Spinal cord (tissue), 10 donors: ENCODE measurements around the gene SCMH1. TPM values are rescaled to one million over a fixed set of nuclear protein-coding genes. Genes with fewer than 3 reads are reported as not detected.

Experiments
- DNase-seq, 6 donors: peaks; one replicate each; pipeline versions ENCODE4 v3.0.0 to v3.0.0-alpha.2; 2013 to 2015; ENCODE audit warnings: low spot score in 6 of 6, low read depth in 4 of 6
- H3K27ac ChIP-seq: one replicate; pipeline ENCODE4 v1.5.1; 2013; ENCODE audit warnings: low read depth, low read length, control low read depth
- H3K27me3 ChIP-seq: one replicate; pipeline ENCODE4 v1.6.1; 2013; ENCODE audit warnings: low read length; ENCODE audit not compliant: control insufficient read depth, insufficient read depth
- H3K36me3 ChIP-seq: one replicate; pipeline ENCODE4 v1.6.1; 2013; ENCODE audit warnings: low read length; ENCODE audit not compliant: control insufficient read depth, insufficient read depth
- H3K4me1 ChIP-seq: one replicate; pipeline ENCODE4 v1.6.1; 2013; ENCODE audit warnings: low read length; ENCODE audit not compliant: control insufficient read depth, insufficient read depth
- H3K4me3 ChIP-seq: one replicate; pipeline ENCODE4 v1.5.1; 2013; ENCODE audit warnings: low read depth, low read length, control low read depth
- H3K9me3 ChIP-seq: one replicate; pipeline ENCODE4 v1.6.1; 2013; ENCODE audit warnings: low read length; ENCODE audit not compliant: control insufficient read depth, insufficient read depth
- WGBS: methylation state at CpG from one replicate; pipeline ENCODE4 v1.1.5; 2013; ENCODE audit warnings: missing lambda C conversion rate; ENCODE audit not compliant: insufficient coverage; 5-methylcytosine and 5-hydroxymethylcytosine counted together
- polyA plus RNA-seq, 2 donors: library from polyadenylated mRNA; unstranded; fragments of 120-200 nt; gene quantifications; one replicate each; pipeline ENCODE4 v1.2.1, GENCODE V29; 2013; ENCODE audit not compliant: insufficient read length in 2 of 2
- total RNA-seq, 2 donors: library from RNA; depleted of rRNA in 1 of 2; stranded (reverse); fragments of 120-200 nt in 1 of 2; fragments of >200 nt in 1 of 2; gene quantifications; one replicate each; pipeline versions ENCODE4 v1.2.3 to v1.2.4, GENCODE V29; 2013 to 2014
- donor health status: healthy.

The SCMH1 gene
- total and polyA plus RNA-seq, 4 donors, result 30.9 to 58.2 (median 43.2) TPM

DNA sequence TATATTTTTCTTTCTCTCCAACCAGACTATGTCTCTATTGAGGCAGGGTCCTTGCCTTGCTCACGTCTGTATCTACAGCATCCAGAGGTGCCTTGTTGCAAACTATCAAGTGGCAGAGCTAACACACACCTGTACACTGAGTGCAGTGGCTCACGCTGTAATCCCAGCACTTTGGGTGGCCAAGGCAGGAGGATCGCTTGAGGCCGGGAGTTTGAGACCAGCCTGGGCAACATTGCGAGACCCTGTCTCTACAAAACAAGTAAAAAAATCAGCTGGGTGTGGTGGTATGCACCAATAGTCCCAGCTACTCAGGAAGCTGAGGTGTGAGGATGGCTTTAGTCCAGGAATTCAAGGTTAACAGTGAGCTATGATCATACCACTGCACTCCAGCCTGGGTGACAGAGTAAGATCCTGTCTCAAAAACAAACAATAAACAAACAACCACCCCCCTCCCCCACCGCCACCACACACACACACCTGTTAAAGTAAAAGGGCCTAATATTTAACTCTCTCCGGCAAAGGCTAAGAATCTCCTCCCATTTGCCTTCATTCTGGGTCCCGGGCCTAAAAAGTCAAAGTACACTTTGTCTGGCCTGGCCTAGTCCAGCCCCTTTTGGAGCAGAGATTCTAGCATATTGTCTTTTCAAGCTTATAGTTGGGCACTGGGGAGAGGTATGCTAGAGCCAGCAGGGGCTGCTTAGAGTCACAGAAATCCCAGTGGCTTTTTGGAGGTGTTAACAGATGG lies 211.1 kb downstream of the SCMH1 start:
- Histone ChIP-seq H3K36me3 (peaks cover 61% of the 10 kb centered on the region), H3K4me3 (no peak overlapping the region), H3K27ac (no peak overlapping the region), H3K4me1 (no peaks in the 10 kb centered on the region), H3K9me3 (no peaks in the 10 kb centered on the region), H3K27me3 (no peaks in the 10 kb centered on the region)
- WGBS, result 95% methylated on average over 8 of the region's 8 CpGs
- DNase-seq, result no peak

DNA sequence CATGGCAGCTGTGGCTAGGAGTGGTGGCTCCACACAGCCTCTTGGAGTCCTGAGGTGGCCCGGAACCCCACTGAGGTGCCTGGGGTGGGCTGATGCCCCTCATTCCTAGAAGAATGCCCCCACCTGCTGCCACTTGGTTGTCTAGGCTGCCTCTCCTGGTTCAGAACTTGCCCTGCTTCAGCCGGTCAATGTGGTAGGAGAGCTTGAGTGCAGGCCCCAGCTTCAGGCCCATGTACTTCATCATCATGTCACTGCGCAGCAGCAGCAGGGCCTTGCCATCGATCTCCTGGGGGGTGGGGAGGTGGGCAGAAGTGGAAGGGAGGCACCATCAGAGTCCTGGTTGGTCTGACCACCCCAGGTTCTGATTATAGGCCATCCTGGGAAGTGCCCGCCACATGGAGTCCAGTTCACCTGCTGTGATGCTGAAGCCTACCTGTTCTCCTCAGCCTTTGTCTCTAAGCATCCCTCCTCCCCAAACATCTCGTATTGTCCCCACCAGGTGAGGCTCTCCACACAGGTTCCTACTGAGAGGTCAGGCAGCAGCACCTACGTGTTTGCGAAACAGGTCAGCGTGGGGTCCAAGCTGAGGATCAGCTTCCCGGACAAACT lies 214.0 kb downstream of the SCMH1 start:
- Histone ChIP-seq H3K9me3 (no peaks in the 10 kb centered on the region), H3K27me3 (no peaks in the 10 kb centered on the region), H3K27ac (no peak overlapping the region), H3K36me3 (peaks cover 74% of the 10 kb centered on the region), H3K4me1 (no peaks in the 10 kb centered on the region), H3K4me3 (no peak overlapping the region)
- 100% methylated on average over 8 of the region's 10 CpGs for WGBS
- DNase-seq, result no peak

DNA sequence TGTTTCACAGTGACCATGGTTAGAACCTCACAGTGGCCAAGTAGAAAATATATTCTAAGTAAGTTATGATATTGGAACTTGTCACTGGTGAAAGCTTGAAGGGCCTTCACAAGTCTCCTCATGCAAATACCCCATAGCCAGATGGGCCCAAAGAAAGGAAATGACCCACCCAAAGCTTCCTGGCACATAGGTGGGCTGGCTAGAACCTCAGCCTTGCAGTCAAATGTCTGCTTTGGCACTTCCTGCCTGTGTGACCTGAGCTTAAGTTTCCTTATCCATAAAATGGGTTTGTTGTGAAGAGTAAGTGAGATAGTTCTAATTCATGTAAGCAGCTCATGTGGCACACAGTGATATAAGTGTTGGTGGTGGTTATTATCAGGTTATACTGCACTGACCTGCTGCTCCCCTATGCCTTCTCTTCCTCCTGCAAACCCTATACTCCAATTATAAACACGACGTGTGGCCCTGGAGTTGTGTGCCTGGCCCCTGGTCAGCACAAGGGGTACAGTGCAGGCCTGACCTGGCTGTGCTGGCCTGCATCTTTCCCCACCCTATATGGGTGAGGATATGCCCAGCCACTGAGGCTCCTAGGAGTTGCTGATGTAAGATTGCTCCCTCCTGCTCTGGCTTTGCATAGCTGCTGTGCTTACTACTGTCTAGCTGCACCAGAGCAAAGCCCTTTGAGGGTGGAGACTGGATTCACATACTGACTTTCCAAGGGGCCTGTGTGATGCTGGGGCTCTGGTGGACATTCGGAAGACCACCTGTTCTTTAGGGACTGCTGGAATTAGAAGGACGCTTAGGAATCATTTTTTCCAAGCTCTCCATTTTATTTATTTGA lies 215.9 kb downstream of the SCMH1 start:
- no peaks in the 10 kb centered on the region for H3K9me3 ChIP-seq
- 100% methylated on average over 4 of the region's 4 CpGs for WGBS
- DNase-seq, result no peak
- H3K4me1 ChIP-seq, result no peaks in the 10 kb centered on the region
- peaks cover 70% of the 10 kb centered on the region for H3K36me3 ChIP-seq
- no peak overlapping the region for H3K4me3 ChIP-seq
- no peak overlapping the region for H3K27ac ChIP-seq
- H3K27me3 ChIP-seq, result no peaks in the 10 kb centered on the region

DNA sequence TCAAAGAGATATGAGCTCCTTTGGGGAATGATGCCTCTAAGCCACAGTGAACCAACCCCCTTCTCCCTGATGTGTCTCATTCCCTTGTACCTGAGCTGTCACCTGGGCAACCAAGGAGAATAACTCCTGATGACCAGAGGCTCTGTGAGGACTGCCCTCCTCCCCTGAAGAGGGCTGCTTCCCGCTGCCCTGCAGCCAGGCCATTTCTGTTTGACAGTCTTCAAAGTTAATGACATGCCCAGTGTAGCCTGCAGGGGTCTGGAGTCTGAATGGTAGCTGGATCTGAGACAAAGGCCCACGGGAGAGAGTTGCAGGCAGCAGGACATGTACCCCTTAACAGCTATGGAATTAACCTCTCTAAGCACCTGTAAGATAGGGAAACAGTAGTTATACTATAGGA lies 217.2 kb downstream of the SCMH1 start:
- DNase-seq, result no peak
- Histone ChIP-seq H3K9me3 (no peaks in the 10 kb centered on the region), H3K27me3 (no peaks in the 10 kb centered on the region), H3K27ac (no peak overlapping the region), H3K36me3 (peaks cover 71% of the 10 kb centered on the region), H3K4me1 (no peaks in the 10 kb centered on the region), H3K4me3 (no peak overlapping the region)
- WGBS, result no CpG with 5 or more reads among the region's 2 CpGs

DNA sequence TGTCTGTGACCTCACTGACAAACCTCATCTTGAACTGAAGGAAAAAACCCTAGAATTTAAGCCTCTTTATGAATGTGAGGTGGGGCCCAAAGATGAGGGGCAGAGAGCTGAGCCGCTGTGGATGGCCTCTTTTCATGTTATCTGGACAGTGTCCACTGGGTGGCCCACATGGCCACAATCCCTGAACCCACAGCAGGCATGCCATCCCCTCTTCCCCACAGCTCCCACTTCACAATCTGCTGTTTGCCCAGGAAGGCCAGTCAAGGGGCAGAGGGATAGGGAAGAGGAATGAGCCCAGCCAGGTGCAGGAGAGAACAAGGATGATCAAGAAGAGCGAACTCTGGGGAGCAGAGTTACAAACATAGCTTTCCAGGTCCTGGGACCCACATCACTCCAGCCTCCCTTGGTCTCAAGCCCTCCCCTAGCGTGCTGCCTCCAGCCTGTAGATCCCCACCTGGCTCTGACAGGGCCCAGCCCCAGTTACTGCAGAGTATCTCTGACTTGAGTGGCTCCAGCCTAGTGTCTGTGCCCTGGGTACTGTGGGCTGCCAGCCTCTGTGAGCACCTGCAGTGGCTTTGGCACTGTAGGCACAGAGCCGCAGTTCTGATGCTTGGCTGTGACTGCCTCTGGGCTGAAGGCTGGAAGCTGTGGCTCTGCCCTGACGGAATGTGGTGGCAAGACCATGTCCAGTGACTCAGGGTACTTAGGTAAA lies 218.7 kb downstream of the SCMH1 start:
- WGBS, result 90% methylated on average over 4 of the region's 5 CpGs
- no peaks in the 10 kb centered on the region for H3K9me3 ChIP-seq
- no peaks in the 10 kb centered on the region for H3K27me3 ChIP-seq
- no peaks in the 10 kb centered on the region for H3K4me1 ChIP-seq
- H3K27ac ChIP-seq, result no peak overlapping the region
- peaks cover 68% of the 10 kb centered on the region for H3K36me3 ChIP-seq
- H3K4me3 ChIP-seq, result no peak overlapping the region
- DNase-seq, result no peak

DNA sequence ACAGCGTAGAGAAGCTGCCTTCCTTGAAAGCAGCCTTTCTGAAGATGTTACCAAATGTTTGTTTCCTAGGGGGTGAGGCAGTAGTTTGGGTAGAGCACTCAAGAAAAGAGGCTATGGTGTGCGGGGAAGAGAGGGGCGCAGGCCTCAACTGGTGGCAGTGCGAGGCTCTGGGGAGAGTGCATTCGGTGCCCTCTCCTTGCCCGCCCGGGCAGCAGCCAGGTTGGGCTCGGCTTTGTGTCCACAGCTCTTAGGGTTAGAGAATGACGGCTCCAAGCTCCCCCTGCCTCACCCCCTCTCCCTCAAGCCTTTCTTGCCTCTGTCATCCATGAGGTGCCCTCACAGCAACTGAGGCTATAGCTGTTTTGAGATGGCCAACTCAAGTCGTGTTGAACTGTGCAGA lies 219.7 kb downstream of the SCMH1 start:
- H3K36me3 ChIP-seq, result peaks cover 68% of the 10 kb centered on the region
- WGBS, result 83% methylated on average over 6 of the region's 10 CpGs

DNA sequence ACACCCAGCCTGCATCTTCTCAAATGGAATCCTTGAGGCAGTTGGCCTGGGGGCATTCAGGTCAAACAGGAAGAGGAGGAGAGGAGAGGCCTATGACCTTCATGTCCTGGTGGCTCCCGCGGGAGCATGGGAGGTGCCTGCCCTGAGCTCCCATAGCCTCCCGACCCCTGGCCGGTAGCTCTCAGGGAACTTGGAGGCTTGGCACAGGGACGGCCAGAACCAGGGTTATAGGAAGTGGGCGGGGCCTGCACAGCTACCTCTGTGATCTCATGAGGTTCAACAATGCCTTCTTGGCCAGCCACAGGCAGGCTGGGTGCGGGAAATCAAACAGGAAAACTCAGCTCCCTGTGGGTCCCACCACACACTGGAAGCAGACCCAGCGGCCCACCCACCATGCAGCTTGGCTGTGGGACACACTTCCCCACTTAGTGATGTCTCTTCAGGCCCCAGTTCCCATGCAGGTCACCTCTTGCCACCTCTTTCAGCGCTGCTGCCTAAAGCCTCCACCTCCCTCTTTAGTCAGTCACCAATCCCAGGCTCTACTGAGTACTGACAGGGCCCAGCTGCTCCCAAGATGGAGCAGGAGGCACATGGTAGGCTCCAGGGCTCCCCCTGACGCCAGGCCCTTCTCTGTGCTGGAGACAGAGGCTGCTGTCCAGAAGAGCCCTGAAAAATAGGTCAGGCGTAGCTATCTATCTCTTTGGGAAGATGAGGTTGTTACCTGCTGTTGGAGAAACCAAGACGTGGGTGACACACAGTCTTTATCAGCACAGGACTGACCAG lies 220.4 kb downstream of the SCMH1 start, which contains the start of gene SLFNL1:
SLFNL1 (minus strand) TSS at position 200 of the 783 bp plus-strand sequence. CDS start 1,065 bp downstream, outside the sequence.
- H3K27ac ChIP-seq, result no peak within 1 kb of the TSS
- peaks cover 68% of the 10 kb centered on the region for H3K36me3 ChIP-seq
- H3K27me3 ChIP-seq, result no peaks in the 10 kb centered on the region

More for the DNA sequence above, 219.7 kb downstream of the SCMH1 start:
- no peak overlapping the region for H3K27ac ChIP-seq
- no peak for DNase-seq
- H3K9me3 ChIP-seq, result no peaks in the 10 kb centered on the region
- H3K4me1 ChIP-seq, result no peaks in the 10 kb centered on the region
- no peak overlapping the region for H3K4me3 ChIP-seq
- no peaks in the 10 kb centered on the region for H3K27me3 ChIP-seq

DNA sequence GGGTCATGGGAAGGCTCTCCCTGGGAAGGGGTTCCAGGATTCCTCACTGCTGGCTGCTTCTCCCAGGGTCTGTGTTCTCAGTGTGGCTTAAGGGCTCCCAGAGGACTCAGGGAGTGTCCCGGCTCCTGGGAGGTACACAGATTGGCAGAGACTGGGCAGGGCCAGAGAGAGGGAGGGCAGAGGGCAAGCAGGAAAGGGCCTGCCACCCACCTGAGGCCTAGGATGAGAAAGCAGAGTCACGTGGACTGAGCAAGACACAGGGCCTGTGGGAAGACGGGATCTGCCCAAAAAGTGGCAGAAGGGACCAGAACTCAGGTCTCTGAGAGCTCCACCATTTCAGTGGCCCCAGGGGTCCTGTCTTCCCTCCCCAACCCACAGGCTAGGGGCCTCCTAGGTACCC lies 221.5 kb downstream of the SCMH1 start:
- Histone ChIP-seq H3K4me1 (no peaks in the 10 kb centered on the region), H3K4me3 (no peak overlapping the region), H3K9me3 (no peaks in the 10 kb centered on the region), H3K27me3 (no peaks in the 10 kb centered on the region), H3K36me3 (peaks cover 70% of the 10 kb centered on the region), H3K27ac (no peak overlapping the region)
- 88% methylated on average over 3 of the region's 3 CpGs for WGBS
- no peak for DNase-seq

More for the DNA sequence above, 220.4 kb downstream of the SCMH1 start, which contains the start of gene SLFNL1:
- Histone ChIP-seq H3K4me3 (no peak within 1 kb of the TSS), H3K9me3 (no peaks in the 10 kb centered on the region), H3K4me1 (no peaks in the 10 kb centered on the region)
- no peak for DNase-seq
- WGBS, result 61% methylated on average over 12 of the region's 12 CpGs
